Activated CD4-positive, alpha-beta T cell treated with anti-CD3 and anti-CD28 coated beads for 4 hours (primary cell): ENCODE data around the gene MAGEA4.

Experiments
- DNase-seq, 2 donors: peaks; one replicate each; pipeline ENCODE4 v3.0.0-alpha.2; 2020

The MAGEA4 gene

GRCh38 chrX:151929126-151929525, 16.4 kb downstream of the MAGEA4 start:
- no peak for DNase-seq

DNA sequence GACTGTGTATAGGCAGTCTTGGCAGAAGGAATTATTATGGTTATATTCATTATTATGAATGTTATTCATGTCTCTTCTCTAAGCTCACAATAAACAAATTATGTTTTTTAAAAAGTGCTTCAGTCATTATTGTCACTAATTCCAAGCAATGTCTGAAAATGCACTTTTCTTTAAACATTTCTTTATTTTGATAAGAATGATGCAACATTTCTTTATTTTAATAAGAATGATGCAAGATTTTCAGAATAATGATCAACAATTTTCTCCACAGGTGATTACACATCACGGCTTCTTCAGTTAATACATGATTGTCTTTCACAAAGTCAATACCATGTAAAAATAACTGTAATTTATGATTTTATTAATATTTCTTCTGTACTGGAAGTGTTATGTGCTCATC, 22.7 kb downstream of the MAGEA4 start:
- DNase-seq, result no peak

DNA sequence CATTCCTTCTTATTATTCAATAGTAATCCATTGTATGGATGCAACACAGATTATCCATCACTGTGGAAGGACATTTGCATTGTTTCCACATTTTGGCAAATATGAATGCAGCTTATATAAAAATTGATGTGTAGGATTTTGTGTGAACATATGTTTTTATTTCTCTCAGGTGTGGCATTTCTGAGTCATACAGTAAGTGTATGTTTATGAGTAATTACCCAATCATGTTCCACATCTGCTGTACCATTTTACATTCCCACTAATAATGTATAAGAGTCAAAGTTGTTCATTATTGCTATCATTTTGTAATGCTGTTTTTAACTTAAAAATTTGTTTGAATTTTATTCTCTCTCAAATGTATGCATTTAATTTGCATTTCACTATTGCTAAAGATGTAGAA, 25.5 kb downstream of the MAGEA4 start:
- no peak for DNase-seq

GRCh38 chrX:151954730-151955129, 42.0 kb downstream of the MAGEA4 start:
- no peak for DNase-seq

DNA sequence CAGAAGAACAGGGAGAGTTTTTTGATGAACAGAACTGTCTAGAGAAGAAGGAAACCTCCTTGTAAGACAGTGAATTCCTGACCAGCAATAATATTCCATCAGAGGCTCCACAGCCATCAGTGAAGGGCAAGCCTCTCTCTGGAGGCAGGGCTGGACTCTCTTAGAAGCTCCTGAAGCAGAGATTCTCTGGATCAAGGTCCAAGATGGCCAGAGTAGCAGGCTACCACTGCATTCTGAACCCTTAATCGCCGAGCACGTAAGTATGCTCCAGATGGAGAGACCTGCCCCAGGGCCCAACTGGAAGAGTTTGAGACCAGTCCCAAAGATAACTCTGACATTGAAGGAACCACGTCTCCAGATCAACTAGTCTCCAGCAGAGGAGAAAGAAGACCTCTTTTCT, 45.4 kb downstream of the MAGEA4 start:
- DNase-seq, result no peak

GRCh38 chrX:151962034-151962433, 49.3 kb downstream of the MAGEA4 start:
- no peak for DNase-seq

- DNase-seq, result no peak
Measured at GRCh38 chrX:151966236-151966635, 53.5 kb downstream of the MAGEA4 start.

DNA sequence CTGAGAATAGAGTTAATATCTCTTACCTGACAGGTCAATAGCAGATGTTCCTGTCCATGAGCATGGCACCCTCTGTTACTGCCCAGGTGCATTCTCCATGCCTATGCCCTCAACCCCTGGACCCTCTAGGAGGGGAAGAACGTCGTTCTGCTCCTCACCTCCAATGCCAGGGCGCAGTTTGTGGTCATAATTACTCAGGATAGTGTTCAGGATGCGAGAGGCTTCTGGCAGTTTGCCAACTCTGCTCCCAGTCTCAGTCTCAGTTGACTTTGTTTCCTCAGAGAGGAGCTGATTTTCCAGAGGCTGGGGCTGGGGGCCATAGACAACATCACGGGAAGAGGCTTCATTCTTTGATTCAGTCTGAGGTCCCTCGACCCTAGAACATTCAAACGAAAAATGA, 57.3 kb downstream of the MAGEA4 start:
- DNase-seq, result no peak

- no peak for DNase-seq
Measured at GRCh38 chrX:151970661-151971060, 58.0 kb downstream of the MAGEA4 start.

DNA sequence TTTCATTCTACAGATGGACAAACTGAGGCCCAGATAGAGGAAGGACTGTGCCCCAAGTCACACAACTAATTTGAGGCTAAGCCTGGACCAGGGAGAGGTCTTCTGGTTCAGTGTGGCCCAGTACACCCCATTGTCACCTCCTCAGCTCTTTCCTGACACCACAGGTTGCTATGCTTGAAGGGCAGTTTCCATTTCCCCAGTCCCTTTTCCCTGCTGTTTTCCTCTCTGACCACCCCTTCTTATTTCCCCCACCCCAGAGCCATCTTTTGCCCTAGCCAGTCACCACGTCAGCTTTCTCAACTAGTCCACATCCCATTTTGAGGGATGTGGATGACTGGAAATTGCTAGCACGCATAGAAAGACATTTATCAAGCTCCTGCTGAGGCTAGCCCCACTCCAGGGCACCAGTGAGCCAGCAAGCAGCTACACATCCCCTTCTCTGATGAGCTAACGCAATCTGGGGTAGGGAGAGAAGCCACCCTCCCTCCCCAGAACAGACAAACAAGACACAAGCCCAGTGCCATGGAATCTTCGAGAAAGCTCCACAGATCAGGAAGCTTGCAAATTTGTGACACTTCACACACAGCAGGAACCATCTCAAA, 60.5 kb downstream of the MAGEA4 start:
- DNase-seq, result no peak

DNA sequence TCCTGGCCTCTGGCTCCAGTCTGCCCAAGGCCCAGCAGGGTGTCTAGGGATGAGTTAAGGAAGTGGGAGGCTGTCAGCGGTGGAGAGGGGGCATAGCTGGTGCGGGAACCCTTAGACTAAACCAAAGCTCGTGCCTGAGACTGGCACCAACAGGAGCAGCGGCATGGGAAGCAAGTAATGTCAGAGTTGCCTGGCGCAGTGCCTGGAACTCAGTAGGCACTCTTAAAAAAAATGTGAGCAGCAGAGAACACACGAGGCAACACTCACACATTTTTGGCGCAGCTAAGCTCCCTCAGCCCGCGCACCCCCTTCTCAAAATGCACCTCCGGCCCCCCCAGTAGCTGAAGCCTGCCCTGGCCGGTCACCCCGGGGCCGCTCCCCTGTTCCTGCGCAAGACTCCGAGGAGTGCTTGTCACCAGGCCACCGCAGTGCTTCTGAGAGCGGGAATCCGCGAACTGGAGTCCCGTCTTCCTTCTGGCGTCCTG, 61.2 kb downstream of the MAGEA4 start:
- DNase-seq, result no peak
